H1 (cell line): Measurements from ENCODE around the gene EFCAB6. TPM values are rescaled to one million over a fixed set of nuclear protein-coding genes. Genes with fewer than 3 reads are reported as not detected.

Source experiments
- CTCF ChIA-PET: fragments of 300-600 bp; sonication (Branson Sonifier 250); formaldehyde crosslinking; loops from one replicate; lab custom pipeline; 2021; ENCODE audit not compliant: partially characterized antibody; lab: Charles Lee
- POLR2A ChIA-PET: fragments of 300-600 bp; sonication (Branson Sonifier 250); formaldehyde crosslinking; loops from one replicate; lab custom pipeline; 2021; ENCODE audit warnings: inconsistent platforms; ENCODE audit not compliant: partially characterized antibody; lab: Charles Lee
- DNase-seq, 2 experiments: peaks; one replicate each; pipeline versions ENCODE4 v3.0.0 to v3.0.0-alpha.2; 2010 to 2022; ENCODE audit warnings: low spot score in 2 of 2, low read depth in 1 of 2, mixed read lengths in 1 of 2
- FAIRE-seq: peaks from 2 replicates; lab custom pipeline; 2011; peaks lifted over from hg19 to GRCh38; lab: Jason Lieb, UNC
- H2AFZ ChIP-seq: 2 replicates; pipeline ENCODE4 v1.8.1; 2012; ENCODE audit warnings: low read length, inconsistent platforms
- H2AK5ac ChIP-seq: 2 replicates; pipeline ENCODE4 v1.6.1; 2013; ENCODE audit warnings: low read depth, low read length
- H2BK120ac ChIP-seq: replicated peaks from 2 replicates; pipeline ENCODE3; 2013; ENCODE audit warnings: low read depth, low read length, inconsistent platforms
- H2BK12ac ChIP-seq: 2 replicates; pipeline ENCODE4 v1.6.1; 2013; ENCODE audit warnings: low read depth, low read length
- H2BK15ac ChIP-seq: 2 replicates; pipeline ENCODE4 v1.6.1; 2013; ENCODE audit warnings: low read length
- H2BK20ac ChIP-seq: 2 replicates; pipeline ENCODE4 v1.6.1; 2013; ENCODE audit warnings: low read length
- H2BK5ac ChIP-seq: 2 replicates; pipeline ENCODE4 v1.6.1; 2013; ENCODE audit warnings: low read depth, low read length
- H3K14ac ChIP-seq: 2 replicates; pipeline ENCODE4 v1.6.1; 2013; ENCODE audit warnings: inconsistent platforms; ENCODE audit not compliant: insufficient read length
- H3K18ac ChIP-seq: 2 replicates; pipeline ENCODE4 v1.6.1; 2013; ENCODE audit warnings: low read length; ENCODE audit errors: extremely low read depth
- H3K23ac ChIP-seq: 2 replicates; pipeline ENCODE4 v1.6.1; 2013; ENCODE audit warnings: inconsistent platforms; ENCODE audit not compliant: insufficient read length
- H3K23me2 ChIP-seq: 2 replicates; pipeline ENCODE4 v1.6.1; 2013; ENCODE audit warnings: low read depth, low read length
- H3K27ac ChIP-seq: 2 replicates; pipeline ENCODE4 v1.6.1; 2011; ENCODE audit warnings: low read depth, low read length, inconsistent platforms
- H3K27me3 ChIP-seq, 4 experiments: replicated peaks in 1 of 4; 1 replicate in 1 of 4; 2 replicates in 3 of 4; pipeline versions ENCODE4 v1.6.1 to v1.8.1; 2011 to 2013; ENCODE audit warnings: low read length in 3 of 4, mild to moderate bottlenecking in 3 of 4, inconsistent platforms in 2 of 4, mixed read lengths in 2 of 4, moderate library complexity in 1 of 4; ENCODE audit not compliant: control insufficient read depth in 3 of 4, insufficient read depth in 3 of 4; ENCODE audit errors: extremely low read depth in 1 of 4
- H3K36me3 ChIP-seq, 4 experiments: 2 replicates each; pipeline versions ENCODE4 v1.6.1 to v1.8.1; 2011 to 2013; ENCODE audit warnings: mild to moderate bottlenecking in 4 of 4, low read length in 3 of 4, moderate library complexity in 2 of 4, control low read depth in 1 of 4, inconsistent platforms in 1 of 4; ENCODE audit not compliant: insufficient read depth in 4 of 4, control insufficient read depth in 2 of 4
- H3K4ac ChIP-seq: replicated peaks from 2 replicates; pipeline ENCODE3; 2013; ENCODE audit warnings: low read length, low read depth, mixed read lengths, inconsistent platforms; ENCODE audit not compliant: insufficient read length
- H3K4me1 ChIP-seq, 4 experiments: replicated peaks in 1 of 4; 1 replicate in 1 of 4; 2 replicates in 3 of 4; pipeline versions ENCODE4 v1.6.1 to v1.8.1; 2011 to 2013; ENCODE audit warnings: low read length in 3 of 4, inconsistent platforms in 2 of 4, mixed read lengths in 1 of 4; ENCODE audit not compliant: insufficient read depth in 4 of 4, control insufficient read depth in 3 of 4
- H3K4me2 ChIP-seq, 2 experiments: 2 replicates each; pipeline versions ENCODE4 v1.6.1 to v1.8.1; 2011 to 2013; ENCODE audit warnings: low read depth in 2 of 2, low read length in 2 of 2, control low read depth in 1 of 2, inconsistent platforms in 1 of 2, mild to moderate bottlenecking in 1 of 2; ENCODE audit not compliant: insufficient read depth in 1 of 2
- H3K4me3 ChIP-seq, 4 experiments: fragments of 200-600, 300-600 bp in 1 of 4; sonication (generic), shearing (Covaris generic), sonication (Bioruptor Twin) in 1 of 4; 2 replicates each; pipeline versions ENCODE4 v1.5.1 to v1.8.1; 2011 to 2016; ENCODE audit warnings: low read length in 4 of 4, low read depth in 3 of 4, control low read depth in 2 of 4, inconsistent platforms in 2 of 4, mild to moderate bottlenecking in 2 of 4, mixed read lengths in 1 of 4, moderate library complexity in 1 of 4; ENCODE audit not compliant: insufficient read depth in 2 of 4; ENCODE audit errors: extremely low read depth in 1 of 4
- H3K56ac ChIP-seq: replicated peaks from 2 replicates; pipeline ENCODE3; 2013; ENCODE audit warnings: low read depth, mild to moderate bottlenecking, mixed read lengths, low read length, inconsistent platforms; ENCODE audit not compliant: insufficient read length
- H3K79me1 ChIP-seq: 2 replicates; pipeline ENCODE4 v1.6.1; 2013; ENCODE audit warnings: low read depth, low read length, control low read depth
- H3K79me2 ChIP-seq, 2 experiments: 2 replicates each; pipeline versions ENCODE4 v1.6.1 to v1.8.1; 2012 to 2013; ENCODE audit warnings: low read length in 2 of 2, mild to moderate bottlenecking in 2 of 2, inconsistent platforms in 1 of 2; ENCODE audit not compliant: insufficient read depth in 2 of 2, control insufficient read depth in 1 of 2
- H3K9ac ChIP-seq, 4 experiments: replicated peaks in 1 of 4; 1 replicate in 1 of 4; 2 replicates in 3 of 4; pipeline versions ENCODE4 v1.6.1 to v1.8.1; 2011 to 2013; ENCODE audit warnings: low read depth in 3 of 4, low read length in 3 of 4, control low read depth in 2 of 4, mild to moderate bottlenecking in 2 of 4, moderate library complexity in 2 of 4, inconsistent platforms in 1 of 4; ENCODE audit errors: extremely low read depth in 1 of 4
- H3K9me3 ChIP-seq, 2 experiments: 2 replicates each; pipeline versions ENCODE4 v1.6.1 to v1.8.1; 2012 to 2013; ENCODE audit warnings: mild to moderate bottlenecking in 2 of 2, moderate library complexity in 2 of 2, control low read depth in 1 of 2, inconsistent platforms in 1 of 2, low read depth in 1 of 2, low read length in 1 of 2, mixed read lengths in 1 of 2; ENCODE audit not compliant: insufficient read depth in 2 of 2
- H4K20me1 ChIP-seq, 2 experiments: replicated peaks in 1 of 2; 2 replicates each; pipeline versions ENCODE3 to v1.8.1; 2011 to 2013; ENCODE audit warnings: inconsistent platforms in 2 of 2, low read length in 2 of 2, mild to moderate bottlenecking in 1 of 2; ENCODE audit not compliant: insufficient read depth in 2 of 2, control insufficient read depth in 1 of 2
- H4K5ac ChIP-seq: 2 replicates; pipeline ENCODE4 v1.6.1; 2013; ENCODE audit warnings: low read length, low read depth, mixed read lengths, inconsistent platforms; ENCODE audit not compliant: insufficient read length
- H4K8ac ChIP-seq: 2 replicates; pipeline ENCODE4 v1.8.0; 2013; ENCODE audit warnings: mild to moderate bottlenecking, moderate library complexity, low read length, inconsistent platforms; ENCODE audit not compliant: insufficient read depth; ENCODE audit errors: extremely low read depth
- H4K91ac ChIP-seq: replicated peaks from 2 replicates; pipeline ENCODE3; 2013; ENCODE audit warnings: low read length, mixed read lengths, inconsistent platforms; ENCODE audit not compliant: insufficient read length
- CBX8 ChIP-seq: fragments of 300-800, 300-1000 bp; sonication (generic); IDR thresholded peaks from 2 replicates; pipeline ENCODE4 v1.7.1; 2016; ENCODE audit warnings: low read depth, low read length, borderline replicate concordance
- KDM1A ChIP-seq: fragments of 200-600, 300-600 bp; sonication (generic); IDR thresholded peaks from 2 replicates; pipeline ENCODE4 v1.7.1; 2016; ENCODE audit warnings: mild to moderate bottlenecking, low read length, borderline replicate concordance
- POLR2AphosphoS5 ChIP-seq: IDR thresholded peaks from 2 replicates; pipeline ENCODE4 v1.6.1; 2011; ENCODE audit warnings: low read depth, low read length
- WGBS, 2 experiments: shearing (Covaris generic) in 1 of 2; methylation state at CpG; one replicate each; pipeline versions ENCODE4 v1.1.6 to v1.1.7; 2013 to 2015; ENCODE audit warnings: low lambda C conversion rate in 2 of 2, mixed read lengths in 2 of 2, inconsistent platforms in 1 of 2, low coverage in 1 of 2, missing lambda C conversion rate in 1 of 2; ENCODE audit not compliant: insufficient replicate concordance in 2 of 2, insufficient coverage in 1 of 2, insufficient read length in 1 of 2; ENCODE audit errors: extremely low coverage in 1 of 2, missing lambda C conversion rate in 1 of 2; 5-methylcytosine and 5-hydroxymethylcytosine counted together
- polyA plus RNA-seq, 7 experiments: library from polyadenylated mRNA; depleted of rRNA in 3 of 7; stranded (reverse) in 5 of 7; unstranded in 2 of 7; fragments of >200 nt in 5 of 7; fragments of 200-250 nt in 2 of 7; gene quantifications; 1 replicate in 5 of 7; 2 replicates in 1 of 7; 4 replicates in 1 of 7; pipeline versions ENCODE4 v1.2.1 to v1.2.3, GENCODE V29; 2011 to 2013; ENCODE audit warnings: missing spikeins in 2 of 7, mixed read lengths in 2 of 7
- total RNA-seq: library from RNA; stranded (reverse); fragmentation: NEBNext Ultra II Directional; extraction: Animal tissue kit (Norgen Biotek cat#: 25700); gene quantifications from 2 replicates; pipeline ENCODE4 v1.2.1, GENCODE V29; 2021

The EFCAB6 gene
- total and polyA plus RNA-seq, 2 of the 8 experiments (the other 6 are each of a cell fraction or from before 2014, with no cell fraction given) = 0.32 to 1.7 TPM

- H3K4me1 ChIP-seq = no peaks in the 10 kb centered on the region; a peak in 2 of 7 replicates
- H3K23ac ChIP-seq = no peak overlapping the region
- ChIA-PET POLR2A (no interaction called here), CTCF (no interaction called here)
- H2BK15ac ChIP-seq = no peak overlapping the region
- no peak for FAIRE-seq
- no peaks in the 10 kb centered on the region for H3K27me3 ChIP-seq
- H3K27ac ChIP-seq = no peak overlapping the region
- no peak overlapping the region for H2BK5ac ChIP-seq
- H3K4me2 ChIP-seq = no peak overlapping the region
- no peaks in the 10 kb centered on the region for H4K20me1 ChIP-seq
- no peak overlapping the region for H2BK12ac ChIP-seq
- H2AFZ ChIP-seq = no peak overlapping the region
- H3K18ac ChIP-seq = no peak overlapping the region
- H3K56ac ChIP-seq = no peak overlapping the region
- no peak overlapping the region for H2AK5ac ChIP-seq
- no peak overlapping the region for H3K14ac ChIP-seq
- H4K8ac ChIP-seq = no peak overlapping the region
- no peaks in the 10 kb centered on the region for H3K23me2 ChIP-seq
- H3K79me1 ChIP-seq = no peaks in the 10 kb centered on the region
- no peaks in the 10 kb centered on the region for H3K9me3 ChIP-seq
- H3K36me3 ChIP-seq = no peaks in the 10 kb centered on the region
- no peak overlapping the region for H4K5ac ChIP-seq
- no peak for DNase-seq
- H3K4me3 ChIP-seq = no peak overlapping the region
- H4K91ac ChIP-seq = no peak overlapping the region
- 93% methylated on average over 2 of the region's 2 CpGs; no CpG with 5 or more reads in 1 of the 2 experiments for WGBS, 2 experiments
- H3K9ac ChIP-seq = no peak overlapping the region
- no peak overlapping the region for H2BK120ac ChIP-seq
- H3K79me2 ChIP-seq = no peaks in the 10 kb centered on the region
- TF ChIP-seq KDM1A = peak; percentile 76; the same call in 1 of the 2 replicates
- TF ChIP-seq POLR2AphosphoS5 = no peak
- TF ChIP-seq CBX8 = no peak
- no peak overlapping the region for H2BK20ac ChIP-seq
- H3K4ac ChIP-seq = no peak overlapping the region
Observed at GRCh38 chr22:43529461-43529860, 282.6 kb downstream of the EFCAB6 start.
